IPS-18c (cell line): ENCODE measurements around the gene KLHL29.

ENCODE experiments used
- H3K4me3 ChIP-seq: 2 replicates; pipeline ENCODE4 v1.7.0; 2013; ENCODE audit warnings: low read depth, mild to moderate bottlenecking, low read length, moderate library complexity; ENCODE audit not compliant: insufficient read depth
- H3K9me3 ChIP-seq: one replicate; pipeline ENCODE4 v1.6.1; 2013; ENCODE audit warnings: mild to moderate bottlenecking, low read length, moderate library complexity; ENCODE audit not compliant: control insufficient read depth, insufficient read depth

KLHL29 gene

DNA sequence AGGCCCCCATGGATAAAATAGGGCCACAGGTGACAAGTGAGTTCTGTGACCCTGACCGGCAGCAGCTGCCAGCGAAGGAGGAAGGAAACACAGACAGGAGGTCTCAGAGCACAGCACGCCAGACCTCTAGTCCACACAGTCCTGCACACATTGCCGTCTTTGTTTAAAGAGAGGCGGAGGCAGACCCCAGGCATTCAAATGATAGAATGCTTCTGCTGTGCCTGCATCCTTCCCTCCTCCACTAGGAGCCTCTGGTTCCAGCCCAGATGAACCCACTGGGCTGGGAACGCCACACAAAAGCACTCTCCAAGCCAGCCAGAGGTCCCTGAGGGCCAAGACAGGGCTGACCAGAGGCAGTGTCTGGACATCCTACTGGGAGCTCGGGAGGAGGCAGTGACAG, 118.7 kb downstream of the KLHL29 start:
- Histone ChIP-seq H3K9me3 (no peaks in the 10 kb centered on the region), H3K4me3 (no peak overlapping the region)

DNA sequence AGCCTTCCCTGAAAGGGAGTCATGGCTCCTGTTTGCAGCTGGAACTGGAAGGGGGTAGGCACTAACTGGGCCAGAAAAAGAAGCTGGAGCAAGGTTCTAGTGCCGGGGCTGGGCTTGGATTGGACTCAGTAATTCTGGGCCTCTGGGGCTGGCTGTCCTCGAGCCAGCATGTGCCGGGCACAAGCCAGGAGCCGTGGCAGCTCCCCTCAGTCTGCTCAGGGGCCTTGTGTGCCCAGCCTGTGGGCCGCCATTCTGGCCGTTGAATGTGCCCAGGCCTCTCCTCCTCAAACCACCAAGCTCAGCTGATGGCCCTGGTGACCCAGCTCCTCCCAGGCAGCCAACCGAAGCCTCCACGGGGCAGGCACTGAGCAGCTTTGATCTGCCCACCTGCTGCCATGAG, 119.6 kb downstream of the KLHL29 start:
- H3K4me3 ChIP-seq, result no peak overlapping the region
- H3K9me3 ChIP-seq, result no peaks in the 10 kb centered on the region

DNA sequence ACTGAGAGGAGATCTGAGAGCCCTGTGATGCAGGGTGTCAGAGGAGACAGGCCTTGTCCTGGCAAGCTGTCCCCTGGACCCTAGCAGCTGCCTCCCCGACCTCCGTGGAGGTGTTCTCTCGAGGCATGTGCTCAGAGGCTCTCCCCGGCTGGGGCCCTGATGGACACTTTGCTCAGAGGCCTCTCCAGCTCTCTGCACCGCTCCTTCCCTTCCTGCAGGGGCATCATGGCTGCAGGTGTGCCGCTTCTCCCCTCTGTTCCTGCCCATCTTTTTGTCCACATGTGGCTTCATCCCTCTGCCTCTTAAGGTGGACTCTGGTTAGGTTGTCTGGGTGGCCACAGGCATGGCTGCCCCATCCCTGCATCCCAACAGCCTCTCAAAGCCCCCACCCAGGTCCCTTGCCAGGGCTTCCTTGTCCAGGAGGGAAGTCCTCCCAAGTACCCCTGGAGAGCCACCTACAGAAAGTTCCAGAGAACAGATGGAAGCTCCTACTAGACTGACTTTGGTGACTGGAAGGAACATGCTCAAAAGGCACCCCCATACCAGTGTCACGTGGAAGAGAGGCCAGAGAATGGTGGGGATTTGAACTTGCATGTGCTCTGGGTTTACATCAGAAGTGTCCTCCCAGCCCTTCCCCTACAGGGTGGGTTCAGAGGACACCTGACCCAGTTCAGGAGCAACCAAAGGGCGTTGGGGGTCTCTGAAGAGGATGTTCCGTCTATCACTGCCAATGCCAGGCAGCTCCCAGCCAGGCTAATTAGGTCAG, 120.4 kb downstream of the KLHL29 start:
- Histone ChIP-seq H3K9me3 (no peaks in the 10 kb centered on the region), H3K4me3 (no peak overlapping the region)

DNA sequence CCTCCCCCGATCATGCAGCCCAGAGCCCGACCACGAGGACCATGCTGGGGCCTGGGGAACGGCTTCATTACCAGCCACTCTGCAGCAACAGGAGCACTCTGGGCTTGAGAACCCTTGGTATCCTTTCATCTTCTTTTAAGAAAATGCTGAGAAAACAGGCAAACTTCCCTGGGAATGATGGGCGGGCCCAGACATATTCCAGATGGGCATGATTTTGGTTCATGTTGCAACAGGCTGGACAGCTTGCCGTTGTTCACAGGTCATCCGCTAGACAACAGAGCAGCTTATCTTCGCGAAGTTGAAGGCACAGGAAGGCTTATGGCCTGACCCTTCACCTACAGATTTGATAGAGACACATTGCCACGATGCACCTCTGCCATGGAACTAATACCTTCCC, 121.0 kb downstream of the KLHL29 start:
- no peak overlapping the region for H3K4me3 ChIP-seq
- H3K9me3 ChIP-seq, result no peaks in the 10 kb centered on the region

DNA sequence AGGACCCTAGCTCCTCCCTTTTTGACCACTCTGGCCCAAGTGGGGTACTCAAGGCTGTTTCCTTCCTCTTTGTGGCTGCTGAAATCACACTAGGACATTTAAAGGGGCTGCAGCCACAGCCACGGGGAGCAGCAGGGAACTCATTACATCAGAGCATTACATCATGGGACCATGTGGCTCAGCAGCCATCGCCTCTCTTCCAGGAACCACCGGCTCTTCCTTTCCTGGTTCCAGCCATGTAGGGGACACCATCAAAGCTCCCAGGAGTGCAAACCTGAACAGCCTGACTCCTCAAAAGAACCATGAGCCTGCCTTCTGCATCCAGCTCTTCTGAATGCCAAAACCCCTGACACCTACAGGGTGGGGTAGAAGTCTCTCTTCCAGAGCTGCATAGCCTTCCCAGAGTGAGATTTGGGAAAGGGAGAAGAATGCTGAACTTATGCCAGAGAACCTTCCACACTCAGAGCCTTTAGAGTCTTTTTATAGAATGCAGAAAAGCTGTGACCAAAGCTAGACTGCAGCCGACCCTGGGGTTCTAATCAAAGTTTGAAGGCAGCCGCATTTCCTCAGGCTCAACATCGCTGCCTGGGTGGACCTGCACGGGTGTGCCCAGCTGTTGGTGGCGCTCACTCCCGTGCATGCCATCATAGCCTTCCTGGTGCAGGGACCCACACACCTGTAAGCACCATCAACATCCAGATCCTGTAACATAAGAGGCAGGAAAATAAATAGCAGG, 121.7 kb downstream of the KLHL29 start:
- Histone ChIP-seq H3K9me3 (no peaks in the 10 kb centered on the region), H3K4me3 (no peak overlapping the region)

DNA sequence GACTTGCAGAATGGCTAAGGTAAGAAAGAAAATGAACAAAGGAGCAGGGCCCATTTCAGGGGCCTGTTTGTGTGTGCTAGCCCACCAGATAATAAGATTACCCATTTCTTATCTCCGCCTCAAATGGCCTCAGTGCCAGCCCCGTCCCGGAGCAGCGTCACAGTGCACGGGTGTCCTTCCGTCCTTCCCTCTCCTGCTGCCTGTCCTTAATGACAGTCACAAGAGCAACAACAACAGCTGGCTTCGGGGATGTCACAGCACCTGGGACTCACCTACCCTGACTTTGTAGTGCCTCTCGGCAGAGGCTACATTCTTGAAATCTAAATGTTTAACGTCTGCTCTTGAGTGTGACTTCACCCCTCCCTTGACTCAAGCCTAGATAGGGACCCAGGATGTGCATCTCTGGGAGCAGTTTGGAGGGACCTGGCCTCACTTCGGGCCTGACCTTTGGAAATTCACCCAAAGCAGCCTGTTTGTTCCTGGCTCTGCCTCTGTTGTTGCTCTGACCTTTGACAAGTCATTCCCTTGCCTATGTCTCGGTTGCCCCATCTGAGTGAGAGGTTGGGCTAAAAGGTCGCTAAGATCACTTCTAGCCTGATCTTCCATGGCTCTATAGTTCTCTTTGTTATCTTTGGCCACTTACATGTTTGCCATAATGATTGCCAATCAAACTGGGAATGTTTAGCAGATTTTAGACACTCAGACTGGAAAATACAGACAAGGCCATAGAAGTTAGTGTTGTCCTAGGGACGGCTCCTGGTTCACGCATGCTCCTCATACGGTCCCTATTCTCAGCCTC, 122.5 kb downstream of the KLHL29 start:
- H3K4me3 ChIP-seq, result no peak overlapping the region
- H3K9me3 ChIP-seq, result no peaks in the 10 kb centered on the region

DNA sequence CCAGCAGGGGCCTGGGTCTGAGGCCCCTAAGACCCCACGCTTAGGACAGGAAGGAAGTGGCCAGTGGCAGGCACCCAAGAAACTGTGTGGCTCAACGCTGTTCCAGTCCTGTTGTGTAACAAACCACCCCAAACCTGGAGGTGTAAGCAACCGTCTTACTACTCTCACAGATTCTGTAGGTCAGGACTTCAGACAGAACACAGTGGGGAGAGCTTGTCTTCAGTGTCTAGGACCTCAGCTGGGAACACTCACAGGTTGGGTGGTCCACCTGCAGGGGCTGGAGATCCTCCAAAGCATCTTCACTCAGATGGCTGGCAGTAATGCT, 123.0 kb downstream of the KLHL29 start:
- no peaks in the 10 kb centered on the region for H3K9me3 ChIP-seq
- no peak overlapping the region for H3K4me3 ChIP-seq

DNA sequence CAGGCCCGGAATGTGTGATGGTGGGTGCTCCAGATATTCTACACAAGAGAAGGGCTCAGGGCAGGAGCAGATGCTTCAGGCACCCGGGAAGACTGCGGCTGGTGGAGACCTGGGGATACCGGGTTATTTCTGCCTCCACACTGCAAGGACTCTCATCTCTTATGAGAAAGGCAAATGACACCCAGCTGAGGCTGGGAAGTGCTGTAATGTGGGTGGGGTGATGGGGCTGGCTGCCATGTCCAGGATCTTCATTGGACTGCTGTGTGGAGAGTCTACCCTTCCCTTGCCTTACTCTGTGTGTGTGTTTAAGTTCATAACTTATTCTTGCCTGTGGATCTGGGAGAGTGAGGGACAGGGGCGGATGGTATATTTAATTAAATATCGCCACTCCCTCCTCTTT, 124.1 kb downstream of the KLHL29 start:
- Histone ChIP-seq H3K4me3 (no peak overlapping the region), H3K9me3 (no peaks in the 10 kb centered on the region)

DNA sequence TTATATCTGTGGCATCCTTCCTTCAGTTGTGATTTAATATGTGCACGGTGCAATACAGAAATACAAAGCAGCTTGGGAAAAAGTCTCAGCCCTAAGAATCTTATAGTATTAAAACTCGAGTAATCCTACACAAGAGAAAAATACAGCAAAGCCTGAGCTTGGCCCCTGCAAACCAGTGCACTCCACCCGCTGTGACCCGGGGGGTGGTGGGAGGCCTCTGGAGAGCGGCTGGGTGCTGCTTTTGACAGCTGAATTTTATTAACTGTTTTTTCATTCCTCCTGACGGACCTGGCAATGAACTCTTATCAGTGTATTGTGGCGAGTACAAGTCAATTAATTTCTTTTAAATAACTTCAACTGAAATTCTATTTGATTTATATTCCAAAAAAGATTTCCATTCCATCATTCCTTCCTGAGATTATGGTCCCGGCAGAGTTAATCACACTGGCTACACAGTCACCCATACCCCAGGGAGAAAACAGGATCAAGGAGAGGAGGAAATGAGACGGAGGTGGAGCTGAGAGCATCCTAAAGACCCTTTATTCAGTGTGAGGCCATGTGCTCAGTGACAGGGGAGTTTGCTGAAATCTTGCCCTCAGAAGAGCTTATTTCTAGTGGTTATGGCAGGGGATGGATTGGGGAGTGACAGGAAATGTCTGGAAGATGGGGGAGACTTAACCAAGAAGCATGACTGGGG, 124.8 kb downstream of the KLHL29 start:
- Histone ChIP-seq H3K9me3 (no peaks in the 10 kb centered on the region), H3K4me3 (no peak overlapping the region)

DNA sequence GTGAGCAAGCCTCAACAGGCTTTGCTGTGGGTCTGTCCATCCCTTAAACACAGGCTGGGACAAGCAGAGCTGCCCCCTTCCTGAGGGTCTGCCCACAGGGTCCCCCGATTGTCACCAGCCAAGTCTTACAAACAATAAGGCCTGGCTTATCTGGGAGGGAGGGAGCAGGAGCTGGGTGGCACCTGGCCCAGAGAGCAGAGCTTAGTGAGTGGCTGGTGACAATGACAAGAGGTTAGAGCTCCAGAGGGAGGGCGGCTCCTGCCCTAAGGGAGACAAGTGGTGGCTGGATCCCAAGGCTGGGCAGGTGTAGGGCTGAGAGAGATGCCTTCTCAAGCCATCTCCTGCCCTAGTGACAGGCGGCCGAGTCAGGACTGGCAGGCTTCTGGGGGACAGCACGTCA, 125.5 kb downstream of the KLHL29 start:
- Histone ChIP-seq H3K9me3 (no peaks in the 10 kb centered on the region), H3K4me3 (no peak overlapping the region)

DNA sequence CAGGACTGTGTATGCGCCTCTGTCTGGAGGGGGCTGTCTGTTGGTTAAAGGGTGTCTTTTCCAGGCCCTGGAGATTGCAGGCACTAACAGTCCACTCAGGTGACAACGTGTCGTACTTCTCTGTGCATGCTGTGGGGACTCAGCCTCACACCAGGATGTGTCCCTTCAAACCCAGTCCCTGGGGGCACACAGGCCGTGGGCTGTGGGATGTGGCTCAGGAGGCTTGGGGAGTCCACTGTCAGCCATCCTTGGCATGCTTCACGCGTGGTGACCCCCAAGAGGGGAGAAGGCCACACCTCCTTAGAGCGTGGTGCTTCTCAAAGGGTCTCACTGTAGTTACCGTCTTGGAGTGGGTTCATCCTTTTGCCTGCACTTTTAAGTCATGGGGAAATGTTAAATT, 127.8 kb downstream of the KLHL29 start:
- no peak overlapping the region for H3K4me3 ChIP-seq
- H3K9me3 ChIP-seq, result no peaks in the 10 kb centered on the region

DNA sequence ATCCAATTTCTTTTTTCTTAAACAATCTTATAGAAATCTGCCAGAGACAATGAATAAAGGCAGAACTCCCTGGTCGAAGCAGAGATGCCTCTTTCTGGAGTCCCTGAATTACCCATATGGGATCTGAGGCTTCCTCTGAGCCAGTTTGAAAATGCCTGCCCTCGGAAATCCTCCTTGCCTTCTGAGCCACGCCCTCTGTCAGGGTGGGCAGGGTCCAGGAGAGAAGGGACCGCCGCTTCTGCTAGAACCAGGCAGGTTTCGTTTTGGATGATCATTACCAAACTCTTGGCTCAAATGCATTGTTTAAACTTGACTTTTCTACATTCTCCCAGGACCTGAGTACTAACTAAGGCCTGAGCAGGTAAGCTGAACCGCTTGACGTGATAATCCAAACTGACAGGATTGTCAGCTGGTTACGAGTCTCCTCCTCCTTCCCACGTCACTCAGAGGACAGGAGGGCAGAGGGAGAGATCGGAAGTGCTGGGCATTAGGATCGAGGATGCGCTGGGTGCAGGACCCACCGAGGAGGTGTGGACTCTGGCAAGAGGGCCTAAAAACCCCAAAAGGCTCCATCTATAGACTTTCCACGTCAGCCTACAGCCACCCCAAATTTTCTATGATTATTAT, 128.4 kb downstream of the KLHL29 start:
- Histone ChIP-seq H3K9me3 (no peaks in the 10 kb centered on the region), H3K4me3 (no peak overlapping the region)

DNA sequence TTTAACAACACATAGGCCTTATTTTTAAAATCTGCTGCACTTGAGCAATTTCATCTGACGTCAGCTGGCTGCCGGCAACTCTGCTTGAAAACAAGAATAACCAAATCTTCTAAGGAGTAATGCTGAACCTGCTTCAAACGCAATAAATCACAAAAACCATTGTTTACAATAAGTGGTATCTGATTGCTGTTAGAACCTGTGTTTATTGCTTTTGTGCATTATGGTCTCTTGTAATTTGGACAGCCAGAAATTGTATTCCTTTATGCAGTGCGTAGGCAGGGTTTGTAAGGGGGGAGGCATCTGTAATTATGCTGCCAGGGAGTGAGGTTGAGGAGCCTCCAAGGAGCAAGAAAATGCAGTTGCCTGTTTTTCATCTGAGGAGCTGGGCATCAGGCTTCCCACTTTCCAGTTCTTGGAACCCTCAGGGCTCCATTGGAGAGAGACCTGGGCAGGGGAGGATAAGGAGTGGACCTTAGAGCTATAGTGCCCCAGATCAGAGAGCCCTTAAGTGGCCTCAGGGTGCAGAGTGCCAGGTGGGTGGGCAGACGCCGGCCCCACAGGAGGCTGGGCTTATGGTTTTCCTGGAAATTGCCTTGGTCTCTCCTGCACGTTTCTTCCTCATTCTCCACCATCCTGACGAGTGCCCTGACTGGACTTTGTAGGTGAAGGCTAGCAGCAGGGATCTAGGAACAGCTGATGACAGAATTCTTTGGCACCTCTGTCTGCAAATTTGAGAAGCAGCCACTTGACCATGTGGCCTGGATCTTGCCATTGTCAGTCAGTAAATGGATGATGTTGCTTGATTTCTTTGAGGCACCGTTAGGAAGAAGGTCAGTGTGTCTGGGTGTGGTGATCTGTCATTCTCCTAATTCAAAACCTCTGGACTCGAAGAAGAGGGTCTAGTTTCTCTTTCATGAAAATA, 129.2 kb downstream of the KLHL29 start:
- Histone ChIP-seq H3K9me3 (no peaks in the 10 kb centered on the region), H3K4me3 (no peak overlapping the region)

DNA sequence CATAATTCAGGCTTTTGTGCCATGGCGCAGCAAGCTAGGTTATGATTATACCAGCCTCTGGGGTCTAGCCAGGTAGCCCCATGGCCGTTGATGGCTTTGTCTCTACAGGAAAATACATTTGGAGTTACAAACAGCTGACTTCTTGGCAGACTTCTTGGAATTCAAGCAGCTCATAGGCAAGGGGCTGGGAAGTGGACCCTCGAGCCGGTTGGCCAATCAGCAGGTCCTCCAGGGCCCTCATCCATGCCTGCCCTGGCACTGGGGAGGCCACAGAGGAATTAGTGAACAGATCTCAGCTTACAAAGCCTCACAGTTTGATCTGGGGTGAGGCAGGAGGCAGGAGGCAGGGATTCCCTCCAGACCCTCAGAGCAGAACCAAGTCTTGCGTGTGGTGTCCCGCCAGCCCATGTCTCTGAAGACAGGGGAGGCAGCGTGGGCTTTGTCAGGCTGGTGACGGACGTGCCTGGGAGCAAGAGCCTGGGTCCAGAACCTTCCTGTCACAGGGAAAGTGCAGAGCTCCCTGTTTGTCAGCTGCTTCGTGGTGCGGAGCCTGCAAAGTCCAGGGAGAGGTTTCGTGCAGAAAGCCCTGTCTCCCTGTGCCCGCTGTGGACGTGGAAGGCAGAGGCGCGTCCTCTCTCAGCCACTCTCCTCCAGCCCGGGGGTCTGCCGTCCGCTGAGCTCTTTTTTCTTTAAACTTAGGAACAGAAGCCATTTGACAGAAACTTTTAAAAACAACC, 131.7 kb downstream of the KLHL29 start:
- Histone ChIP-seq H3K9me3 (no peaks in the 10 kb centered on the region), H3K4me3 (no peak overlapping the region)

DNA sequence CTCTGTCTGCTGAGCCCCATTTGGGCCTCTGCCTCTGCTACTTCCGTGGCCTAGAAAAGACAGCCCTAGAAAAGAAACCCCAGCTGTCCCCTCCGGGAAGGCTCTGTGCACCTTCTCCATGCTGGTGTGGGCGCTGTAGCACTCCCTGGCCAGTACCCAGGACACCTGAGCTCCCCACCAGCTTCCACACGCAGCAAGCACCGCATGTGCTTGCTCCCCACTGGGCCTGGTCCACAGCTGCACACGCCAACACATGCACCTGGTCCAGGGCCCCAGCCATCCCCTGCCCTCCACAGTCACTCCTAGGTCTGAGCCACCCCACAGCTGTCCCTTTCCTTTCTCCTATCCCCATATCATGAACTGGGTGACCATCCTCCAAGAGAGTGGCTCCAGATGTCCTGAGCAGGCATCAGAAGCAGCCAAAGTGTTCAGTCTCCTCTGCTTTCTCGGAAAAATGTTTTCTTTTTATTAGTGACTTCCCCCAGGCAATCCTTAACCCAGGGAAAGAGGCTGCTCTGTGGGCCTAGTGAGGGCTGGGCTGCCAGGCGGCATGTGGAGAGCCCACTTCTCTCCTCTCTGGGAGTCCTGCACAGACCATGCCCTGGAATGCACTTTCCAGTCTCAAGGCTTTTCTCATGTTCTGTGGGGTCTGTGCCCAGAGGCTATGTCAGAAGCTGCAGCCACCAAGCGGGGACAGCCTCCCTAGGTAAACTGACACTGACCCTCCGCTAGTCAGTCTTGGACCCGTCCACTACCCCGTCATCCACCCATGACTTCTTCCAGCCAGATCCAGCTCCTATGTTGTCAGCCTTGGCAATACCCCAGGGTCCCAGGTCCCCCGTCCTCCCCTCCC, 133.7 kb downstream of the KLHL29 start:
- Histone ChIP-seq H3K9me3 (no peaks in the 10 kb centered on the region), H3K4me3 (no peak overlapping the region)
